ENCODE results near the gene HOXD9.

Gene HOXD9

GRCh38 chr2:176103742-176104315 lies 18.7 kb upstream of the HOXD9 start:
- CTCF ChIA-PET: interaction anchor here (0.5 to 3.6 kb wide), 9 partner anchors 8 to 567 kb away, joined by 3 to 16 read pairs (median 5); no protein-coding TSS in a partner anchor
- 11% methylated on average over 6 of the region's 17 CpGs for WGBS (ENCODE audit: insufficient coverage)

GRCh38 chr2:176104316-176105077 lies 18.0 kb upstream of the HOXD9 start:
- ChIA-PET CTCF (interaction anchor here (0.5 to 3.6 kb wide), 9 partner anchors 9 to 567 kb away, joined by 3 to 16 read pairs (median 5); no protein-coding TSS in a partner anchor), POLR2A (interaction anchor here (0.7 kb wide), 1 partner anchor 36 kb away, joined by 3 read pairs; no protein-coding TSS in a partner anchor)

More at GRCh38 chr2:176103742-176104315, 18.7 kb upstream of the HOXD9 start:
- POLR2A ChIA-PET: no interaction called here
- no peak overlapping the region for H3K4me3 ChIP-seq (ENCODE audit: control insufficient read depth in 1 of 7, extremely low read depth in 1 of 7, insufficient read depth in 4 of 7, low read depth in 2 of 7, low read length in 6 of 7)
- peaks cover 24 to 99% (median 61%) of the 10 kb centered on the region in 5 experiments for H3K27me3 ChIP-seq (replicated peaks in 2 of 5; ENCODE audit: control insufficient read depth in 4 of 5, insufficient read depth in 5 of 5, low read length in 4 of 5)
- peaks cover 0 to 11% (median 8%) of the 10 kb centered on the region in 4 experiments for H3K4me1 ChIP-seq (ENCODE audit: control extremely low read depth in 1 of 4, control insufficient read depth in 4 of 4, insufficient read depth in 4 of 4, low read length in 3 of 4)
- peaks cover 0 to 3% (median 0%) of the 10 kb centered on the region in 5 experiments for H3K9me3 ChIP-seq (ENCODE audit: control extremely low read depth in 1 of 5, control insufficient read depth in 4 of 5, insufficient read depth in 2 of 5, low read depth in 1 of 5, low read length in 4 of 5)
- no peak overlapping the region for H3K27ac ChIP-seq (ENCODE audit: insufficient read depth in 1 of 2, low read depth in 1 of 2, low read length in 2 of 2, poor library complexity in 1 of 2, severe bottlenecking in 2 of 2)
- H3K36me3 ChIP-seq (ENCODE audit: control insufficient read depth in 4 of 4, insufficient read depth in 4 of 4, low read length in 3 of 4): no peaks in the 10 kb centered on the region
- DNase-seq: no peak

GRCh38 chr2:176105078-176105729 lies 17.3 kb upstream of the HOXD9 start:
- Histone ChIP-seq H3K4me3 (ENCODE audit: control insufficient read depth in 1 of 7, extremely low read depth in 1 of 7, insufficient read depth in 4 of 7, low read depth in 2 of 7, low read length in 6 of 7) (no peak overlapping the region), H3K4me1 (ENCODE audit: control extremely low read depth in 1 of 4, control insufficient read depth in 4 of 4, insufficient read depth in 4 of 4, low read length in 3 of 4) (peaks cover 0 to 10% (median 8%) of the 10 kb centered on the region in 4 experiments), H3K36me3 (ENCODE audit: control insufficient read depth in 4 of 4, insufficient read depth in 4 of 4, low read length in 3 of 4) (no peaks in the 10 kb centered on the region), H3K9me3 (ENCODE audit: control extremely low read depth in 1 of 5, control insufficient read depth in 4 of 5, insufficient read depth in 2 of 5, low read depth in 1 of 5, low read length in 4 of 5) (peaks cover 0 to 3% (median 0%) of the 10 kb centered on the region in 5 experiments), H3K27ac (ENCODE audit: insufficient read depth in 1 of 2, low read depth in 1 of 2, low read length in 2 of 2, poor library complexity in 1 of 2, severe bottlenecking in 2 of 2) (no peak overlapping the region), H3K27me3 (replicated peaks in 2 of 5; ENCODE audit: control insufficient read depth in 4 of 5, insufficient read depth in 5 of 5, low read length in 4 of 5) (peaks cover 34 to 99% (median 66%) of the 10 kb centered on the region in 5 experiments)
- 12% methylated on average over 24 of the region's 25 CpGs for WGBS (ENCODE audit: insufficient coverage)
- ChIA-PET POLR2A (interaction anchor here (0.7 kb wide), 1 partner anchor 35 kb away, joined by 3 read pairs; no protein-coding TSS in a partner anchor), CTCF (interaction anchor here (1.2 to 3.6 kb wide), 7 partner anchors 8 to 532 kb away, joined by 3 to 16 read pairs (median 6); no protein-coding TSS in a partner anchor)
- no peak for DNase-seq

More at GRCh38 chr2:176104316-176105077, 18.0 kb upstream of the HOXD9 start:
- WGBS (ENCODE audit: insufficient coverage): 6% methylated on average over 56 of the region's 56 CpGs
- no peak for DNase-seq
- H3K27ac ChIP-seq (ENCODE audit: insufficient read depth in 1 of 2, low read depth in 1 of 2, low read length in 2 of 2, poor library complexity in 1 of 2, severe bottlenecking in 2 of 2): no peak overlapping the region
- H3K36me3 ChIP-seq (ENCODE audit: control insufficient read depth in 4 of 4, insufficient read depth in 4 of 4, low read length in 3 of 4): no peaks in the 10 kb centered on the region
- H3K4me1 ChIP-seq (ENCODE audit: control extremely low read depth in 1 of 4, control insufficient read depth in 4 of 4, insufficient read depth in 4 of 4, low read length in 3 of 4): peaks cover 0 to 11% (median 8%) of the 10 kb centered on the region in 4 experiments
- peaks cover 27 to 99% (median 62%) of the 10 kb centered on the region in 5 experiments for H3K27me3 ChIP-seq (replicated peaks in 2 of 5; ENCODE audit: control insufficient read depth in 4 of 5, insufficient read depth in 5 of 5, low read length in 4 of 5)
- no peak overlapping the region for H3K4me3 ChIP-seq (ENCODE audit: control insufficient read depth in 1 of 7, extremely low read depth in 1 of 7, insufficient read depth in 4 of 7, low read depth in 2 of 7, low read length in 6 of 7)
- H3K9me3 ChIP-seq (ENCODE audit: control extremely low read depth in 1 of 5, control insufficient read depth in 4 of 5, insufficient read depth in 2 of 5, low read depth in 1 of 5, low read length in 4 of 5): peaks cover 0 to 3% (median 0%) of the 10 kb centered on the region in 5 experiments

- H3K27me3 ChIP-seq (replicated peaks in 2 of 5; ENCODE audit: control insufficient read depth in 4 of 5, insufficient read depth in 5 of 5, low read length in 4 of 5): peaks cover 40 to 99% (median 63%) of the 10 kb centered on the region in 5 experiments
- no peak overlapping the region for H3K27ac ChIP-seq (ENCODE audit: insufficient read depth in 1 of 2, low read depth in 1 of 2, low read length in 2 of 2, poor library complexity in 1 of 2, severe bottlenecking in 2 of 2)
- ChIA-PET CTCF (interaction anchor here (0.7 to 3.6 kb wide), 6 partner anchors 8 to 741 kb away, joined by 3 to 14 read pairs (median 4); no protein-coding TSS in a partner anchor), POLR2A (no interaction called here)
- H3K4me3 ChIP-seq (ENCODE audit: control insufficient read depth in 1 of 7, extremely low read depth in 1 of 7, insufficient read depth in 4 of 7, low read depth in 2 of 7, low read length in 6 of 7): no peak overlapping the region
- DNase-seq: no peak
- peaks cover 0 to 2% (median 0%) of the 10 kb centered on the region in 5 experiments for H3K9me3 ChIP-seq (ENCODE audit: control extremely low read depth in 1 of 5, control insufficient read depth in 4 of 5, insufficient read depth in 2 of 5, low read depth in 1 of 5, low read length in 4 of 5)
- peaks cover 0 to 10% (median 8%) of the 10 kb centered on the region in 4 experiments for H3K4me1 ChIP-seq (ENCODE audit: control extremely low read depth in 1 of 4, control insufficient read depth in 4 of 4, insufficient read depth in 4 of 4, low read length in 3 of 4)
- WGBS (ENCODE audit: insufficient coverage): under 1% methylated on average over 14 of the region's 25 CpGs
- H3K36me3 ChIP-seq (ENCODE audit: control insufficient read depth in 4 of 4, insufficient read depth in 4 of 4, low read length in 3 of 4): no peaks in the 10 kb centered on the region
Measured at GRCh38 chr2:176105730-176106580, 16.6 kb upstream of the HOXD9 start.

- Histone ChIP-seq H3K4me1 (ENCODE audit: control extremely low read depth in 1 of 4, control insufficient read depth in 4 of 4, insufficient read depth in 4 of 4, low read length in 3 of 4) (peaks cover 0 to 10% (median 8%) of the 10 kb centered on the region in 4 experiments), H3K27ac (ENCODE audit: insufficient read depth in 1 of 2, low read depth in 1 of 2, low read length in 2 of 2, poor library complexity in 1 of 2, severe bottlenecking in 2 of 2) (no peak within 1 kb of the TSS), H3K36me3 (ENCODE audit: control insufficient read depth in 4 of 4, insufficient read depth in 4 of 4, low read length in 3 of 4) (no peaks in the 10 kb centered on the region), H3K4me3 (ENCODE audit: control insufficient read depth in 1 of 7, extremely low read depth in 1 of 7, insufficient read depth in 4 of 7, low read depth in 2 of 7, low read length in 6 of 7) (peak within 1 kb of the TSS in 4 of 7 experiments; percentile 0 to 42 (median 8)), H3K9me3 (ENCODE audit: control extremely low read depth in 1 of 5, control insufficient read depth in 4 of 5, insufficient read depth in 2 of 5, low read depth in 1 of 5, low read length in 4 of 5) (no peaks in the 10 kb centered on the region), H3K27me3 (replicated peaks in 2 of 5; ENCODE audit: control insufficient read depth in 4 of 5, insufficient read depth in 5 of 5, low read length in 4 of 5) (peaks cover 34 to 99% (median 57%) of the 10 kb centered on the region in 5 experiments)
- CTCF ChIA-PET: interaction anchor here (0.7 to 1.4 kb wide), 4 partner anchors 9 to 741 kb away, joined by 3 to 4 read pairs (median 3); no protein-coding TSS in a partner anchor
- DNase-seq: peak in 1 of 3 donors; percentile 46
- POLR2A ChIA-PET: no interaction called here
- 1% methylated on average over 66 of the region's 85 CpGs for WGBS (ENCODE audit: insufficient coverage)
Measured at GRCh38 chr2:176106581-176107539, 15.7 kb upstream of the HOXD9 start, which contains the start of gene HOXD11. Gene HOXD11 (plus strand): TSS chr2:176107280. CDS start chr2:176107356, 76 bp downstream.
